ENCODE results near the gene PJA2. TPM values are rescaled to one million over a fixed set of nuclear protein-coding genes. Genes with fewer than 3 reads are reported as not detected.

The PJA2 gene
- total RNA-seq, 4 donors from 2014 or later: 109 to 162 (median 131) TPM

GRCh38 chr5:109327570-109327969 lies 82.2 kb downstream of the PJA2 start:
- TF ChIP-seq CTCF (IDR thresholded peaks at IDR 0.05; ENCODE audit: low read depth): no peak

GRCh38 chr5:109326919-109327318 lies 82.9 kb downstream of the PJA2 start:
- no peak for TF ChIP-seq CTCF (IDR thresholded peaks at IDR 0.05; ENCODE audit: low read depth)

- TF ChIP-seq CTCF (IDR thresholded peaks at IDR 0.05; ENCODE audit: low read depth): no peak
These were observed 84.3 kb downstream of the PJA2 start for GRCh38 chr5:109325456-109325855.

- no peak for TF ChIP-seq CTCF (IDR thresholded peaks at IDR 0.05; ENCODE audit: low read depth)
These were observed 84.8 kb downstream of the PJA2 start for GRCh38 chr5:109324931-109325330.

GRCh38 chr5:109324351-109324750 lies 85.4 kb downstream of the PJA2 start:
- no peak for TF ChIP-seq CTCF (IDR thresholded peaks at IDR 0.05; ENCODE audit: low read depth)

GRCh38 chr5:109322694-109323093 lies 87.1 kb downstream of the PJA2 start:
- TF ChIP-seq CTCF (IDR thresholded peaks at IDR 0.05; ENCODE audit: low read depth): no peak

- no peak for TF ChIP-seq CTCF (IDR thresholded peaks at IDR 0.05; ENCODE audit: low read depth)
These were observed 90.4 kb downstream of the PJA2 start for GRCh38 chr5:109319351-109319750.
